Skin epidermis (tissue), 12 donors: Measurements from ENCODE around the gene RAB22A.

Source experiments
- H3K27ac ChIP-seq, 21 experiments: fragments of 200-600 bp; sonication (generic) in 11 of 21; one replicate each; pipeline ENCODE4 v1.5.0; 2020; ENCODE audit warnings: mild to moderate bottlenecking in 3 of 21, inconsistent platforms in 2 of 21, moderate library complexity in 2 of 21
- H3K4me3 ChIP-seq, 7 experiments: fragments of 200-600 bp; sonication (generic) in 2 of 7; one replicate each; pipeline ENCODE4 v1.5.0; 2020; ENCODE audit warnings: inconsistent platforms in 2 of 7, mild to moderate bottlenecking in 2 of 7, moderate library complexity in 1 of 7

Gene RAB22A, protein sequence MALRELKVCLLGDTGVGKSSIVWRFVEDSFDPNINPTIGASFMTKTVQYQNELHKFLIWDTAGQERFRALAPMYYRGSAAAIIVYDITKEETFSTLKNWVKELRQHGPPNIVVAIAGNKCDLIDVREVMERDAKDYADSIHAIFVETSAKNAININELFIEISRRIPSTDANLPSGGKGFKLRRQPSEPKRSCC

DNA sequence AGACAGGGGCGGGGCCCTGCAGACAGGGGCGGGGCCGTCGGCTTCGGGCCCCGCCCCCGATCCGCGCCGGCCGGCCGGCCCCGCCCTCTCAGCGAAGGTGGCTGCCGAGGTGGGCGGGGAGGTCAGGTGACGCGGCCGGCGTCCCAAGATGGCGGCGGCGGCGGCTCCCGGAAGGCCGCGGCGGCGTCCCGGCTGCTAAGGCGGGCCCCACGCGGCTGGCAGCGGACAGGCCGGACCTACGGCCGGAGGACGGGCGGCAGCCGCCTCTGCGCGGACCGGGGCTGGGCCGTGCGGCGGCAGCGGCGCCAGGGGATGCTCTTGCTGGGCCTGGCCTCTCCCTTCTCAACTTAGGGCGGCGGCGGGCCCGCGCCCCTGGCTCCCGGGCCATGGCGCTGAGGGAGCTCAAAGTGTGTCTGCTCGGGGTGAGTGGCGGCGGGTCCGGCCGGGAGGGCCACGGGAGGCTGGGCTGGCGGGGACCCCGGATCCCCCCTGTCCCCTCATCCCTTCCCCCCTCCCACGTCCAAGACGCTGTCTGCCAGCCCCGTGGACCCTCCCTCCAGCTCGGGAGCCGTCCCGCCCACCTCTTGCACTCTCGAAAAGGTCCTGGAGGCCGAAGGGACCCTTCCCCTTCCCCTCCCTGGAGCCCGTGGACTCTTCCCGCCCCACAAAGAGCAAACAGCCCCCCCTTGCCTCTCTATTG lies at the start of gene RAB22A:
RAB22A (plus strand) TSS at position 125 of the 700 bp plus-strand sequence; CDS start at position 387, 262 bp downstream.
- Histone ChIP-seq H3K27ac (peak within 1 kb of the TSS; percentile 90 to 99 (median 96)), H3K4me3 (peak within 1 kb of the TSS; percentile 94 to 100 (median 99))

DNA sequence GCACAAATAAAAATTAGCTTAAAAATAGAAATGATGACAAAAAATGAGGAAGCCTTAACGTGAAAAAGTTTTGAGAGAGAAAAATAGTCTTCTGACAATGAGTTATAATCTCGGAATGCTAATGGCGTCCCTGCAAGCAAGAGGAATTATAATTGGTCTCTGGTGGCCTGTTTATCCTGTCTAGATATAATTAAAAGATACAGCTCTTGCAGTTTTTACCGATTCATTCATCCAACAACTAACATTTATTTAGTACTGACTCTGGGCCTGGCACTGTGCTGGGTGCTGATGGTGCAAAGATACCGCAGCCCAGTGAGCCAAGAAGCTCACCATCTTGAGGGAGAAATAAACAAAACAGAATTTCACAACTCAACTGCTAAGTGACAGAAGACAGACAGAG lies 49.5 kb upstream of the RAB22A start:
- Histone ChIP-seq H3K27ac (peak overlapping the region in 1 of 21 experiments; percentile 0), H3K4me3 (no peak overlapping the region)

DNA sequence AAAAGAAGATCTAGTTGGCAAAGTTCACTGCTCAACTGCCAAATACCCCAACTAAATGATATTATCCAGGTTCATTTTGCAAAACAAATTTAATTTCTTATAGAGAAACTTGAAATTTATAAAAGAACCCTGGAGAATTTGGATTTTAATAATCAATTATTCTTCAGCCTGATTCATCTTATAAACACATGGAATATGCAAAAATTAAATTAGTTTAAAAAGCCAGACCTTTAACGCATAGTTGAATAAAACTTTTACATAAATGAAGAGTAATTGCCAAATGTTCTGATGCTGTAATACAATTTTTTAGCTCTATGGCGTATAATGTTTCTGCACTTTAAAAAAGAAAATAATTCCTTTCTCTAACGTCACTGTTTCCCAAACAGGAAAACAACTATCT lies 47.9 kb upstream of the RAB22A start:
- Histone ChIP-seq H3K4me3 (no peak overlapping the region), H3K27ac (no peak overlapping the region)

DNA sequence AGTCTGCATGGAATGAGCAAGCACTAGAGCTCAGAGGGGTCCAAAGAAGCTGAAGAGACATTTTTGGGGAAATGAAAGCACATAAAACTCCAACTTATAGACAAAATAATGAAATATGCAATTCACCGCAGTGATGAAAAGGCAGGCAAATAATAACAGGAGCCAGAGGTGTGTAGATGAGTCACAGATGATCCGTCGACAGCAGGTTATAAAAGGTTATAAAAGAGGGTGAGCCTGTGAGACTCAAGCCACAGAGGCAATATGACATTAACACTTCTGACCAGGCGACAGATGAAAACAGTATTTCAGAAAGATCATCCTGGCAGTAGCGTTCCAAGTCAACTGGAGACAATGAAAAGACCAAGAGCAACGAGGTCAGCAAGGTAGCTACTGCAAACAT lies 45.2 kb upstream of the RAB22A start:
- Histone ChIP-seq H3K4me3 (no peak overlapping the region), H3K27ac (no peak overlapping the region)

DNA sequence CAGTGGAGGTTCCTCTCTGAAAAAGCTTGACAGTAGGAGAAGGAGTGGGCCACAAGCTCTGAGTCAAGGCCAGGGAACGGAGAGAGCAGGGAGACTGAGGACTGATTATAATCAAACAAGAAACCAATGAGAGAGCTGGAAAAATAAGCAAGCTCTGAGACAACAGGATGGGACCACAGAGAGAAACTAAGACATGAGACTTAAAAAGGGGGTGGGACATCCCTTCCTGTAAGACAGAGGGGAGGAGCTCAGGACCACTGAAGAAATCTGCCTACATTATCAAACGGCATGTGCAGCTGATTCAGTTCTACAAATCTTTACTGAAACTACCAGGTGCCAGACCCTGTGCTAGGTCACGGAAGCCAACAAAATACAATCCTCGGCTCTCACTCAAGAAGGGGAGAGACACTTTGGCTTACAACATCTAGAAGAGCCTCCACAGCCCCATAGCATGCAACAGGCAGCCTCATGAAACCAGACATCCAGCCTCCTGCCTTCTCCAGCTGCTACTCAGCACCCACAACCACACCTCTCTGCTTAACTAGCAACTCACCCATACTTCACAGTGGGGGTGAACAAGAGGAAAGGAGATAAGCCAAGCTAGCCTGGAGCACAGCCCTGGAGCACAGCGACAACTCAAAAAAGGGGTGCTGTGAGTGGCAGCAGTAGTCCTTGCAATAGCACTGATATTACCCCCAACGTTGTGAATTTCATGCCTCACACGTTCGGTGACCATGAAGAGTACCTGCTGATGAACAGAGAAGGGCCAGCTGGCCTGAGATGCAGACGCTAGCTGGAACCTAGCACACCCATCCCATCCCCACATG lies 41.9 kb upstream of the RAB22A start:
- Histone ChIP-seq H3K27ac (no peak overlapping the region), H3K4me3 (no peak overlapping the region)

DNA sequence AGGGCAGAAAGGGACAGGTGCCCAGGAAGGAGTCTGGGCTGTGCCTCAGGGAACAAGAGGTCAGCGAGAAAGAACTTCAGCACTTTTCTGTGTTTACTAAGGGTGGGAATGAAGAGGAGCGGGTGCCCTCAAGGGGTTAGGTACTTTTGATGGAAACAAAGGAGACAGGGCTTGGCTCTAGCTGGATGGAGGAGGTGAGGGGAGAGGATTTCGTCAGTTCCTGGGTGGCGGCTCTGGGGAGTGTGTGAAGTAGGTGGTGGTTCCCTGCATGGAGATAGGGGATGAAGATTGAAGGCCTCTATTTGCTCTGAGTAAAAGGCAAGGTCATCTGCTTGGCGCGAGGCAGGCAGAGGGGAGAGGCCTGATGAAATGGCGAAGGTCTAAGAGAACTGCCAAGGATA lies 41.1 kb upstream of the RAB22A start:
- H3K4me3 ChIP-seq: no peak overlapping the region
- no peak overlapping the region for H3K27ac ChIP-seq

DNA sequence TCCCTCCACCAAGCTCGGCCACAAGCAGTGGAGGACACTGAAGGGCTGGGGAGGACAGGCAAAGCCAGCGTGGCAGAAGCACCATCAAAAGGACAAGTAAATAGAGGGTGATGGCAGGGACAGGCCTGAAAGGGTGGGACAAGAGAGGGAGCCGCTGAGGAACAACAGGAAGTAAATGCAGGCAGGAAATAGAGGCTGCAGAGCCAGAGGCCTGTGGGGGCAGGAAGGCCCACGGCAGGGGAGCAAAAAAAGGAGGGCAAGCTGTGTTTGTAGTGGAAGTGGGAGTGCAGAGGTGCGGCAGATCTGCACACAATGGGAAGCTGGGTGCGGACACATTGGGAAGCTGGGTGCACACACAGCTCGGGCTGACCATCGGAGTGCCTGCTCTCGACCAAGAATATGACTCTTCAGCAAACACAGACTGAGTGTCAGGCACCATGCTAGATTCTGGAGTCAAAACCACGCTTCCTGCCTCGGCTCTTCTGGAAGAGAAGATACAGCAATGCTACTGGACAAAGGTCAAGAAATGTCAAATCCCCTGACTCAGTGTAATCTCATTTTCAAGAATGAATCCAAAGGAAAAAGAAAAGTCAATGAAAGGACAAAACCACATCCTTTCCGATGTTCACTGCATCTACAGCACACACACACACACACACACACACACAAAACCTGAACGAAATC lies 40.4 kb upstream of the RAB22A start:
- H3K4me3 ChIP-seq: no peak overlapping the region
- H3K27ac ChIP-seq: no peak overlapping the region

DNA sequence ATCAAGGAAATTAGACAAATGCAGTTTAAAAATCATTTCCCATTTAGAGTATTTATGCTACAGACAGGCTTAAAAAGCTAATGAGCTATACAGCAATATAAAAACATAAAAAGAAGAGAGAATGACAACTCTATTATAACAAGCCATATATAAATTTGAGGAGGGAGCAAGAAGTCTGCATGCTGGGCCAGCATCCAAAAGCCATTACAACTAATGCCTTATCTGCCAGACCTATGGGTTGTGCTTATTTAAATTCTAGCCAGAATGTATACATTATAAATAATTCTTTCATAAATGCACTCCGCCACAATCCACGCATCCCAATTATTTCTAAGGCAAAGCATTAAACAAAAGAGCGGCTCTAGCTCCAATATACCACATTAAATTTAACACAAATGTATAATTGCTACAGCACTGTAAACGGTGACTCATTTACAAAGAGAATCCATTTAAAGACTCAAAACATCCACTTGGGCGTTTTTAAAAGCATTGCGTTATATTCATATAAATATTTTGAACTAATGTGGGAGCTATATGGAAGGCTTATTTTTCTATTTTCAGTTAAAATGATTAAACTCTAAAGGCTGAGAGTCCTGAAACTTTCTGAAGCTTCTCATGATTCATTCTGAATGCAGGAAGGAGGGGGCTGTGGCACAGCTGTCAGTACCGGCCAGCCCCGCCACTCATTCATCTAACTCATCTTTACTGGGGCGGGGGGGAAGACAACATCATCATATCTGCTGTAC lies 37.7 kb upstream of the RAB22A start:
- Histone ChIP-seq H3K4me3 (no peak overlapping the region), H3K27ac (no peak overlapping the region)

DNA sequence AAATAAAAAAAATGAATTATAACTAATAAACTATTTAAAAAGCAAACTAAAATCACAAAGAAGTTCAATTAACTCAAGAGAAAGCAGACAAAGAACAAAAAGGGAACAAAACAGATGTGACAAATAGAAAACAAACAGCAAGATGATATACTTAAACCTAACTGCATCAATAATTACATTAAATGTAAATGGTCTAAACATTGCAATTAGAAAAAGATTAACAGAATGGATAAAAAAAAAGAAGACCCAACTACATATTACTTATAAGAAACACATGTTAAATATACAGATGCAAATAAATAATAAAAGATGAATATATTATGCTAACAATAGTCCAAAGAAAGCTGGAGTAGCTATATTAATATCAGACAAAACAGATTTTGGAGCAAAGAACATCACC lies 35.1 kb upstream of the RAB22A start:
- Histone ChIP-seq H3K4me3 (no peak overlapping the region), H3K27ac (no peak overlapping the region)

DNA sequence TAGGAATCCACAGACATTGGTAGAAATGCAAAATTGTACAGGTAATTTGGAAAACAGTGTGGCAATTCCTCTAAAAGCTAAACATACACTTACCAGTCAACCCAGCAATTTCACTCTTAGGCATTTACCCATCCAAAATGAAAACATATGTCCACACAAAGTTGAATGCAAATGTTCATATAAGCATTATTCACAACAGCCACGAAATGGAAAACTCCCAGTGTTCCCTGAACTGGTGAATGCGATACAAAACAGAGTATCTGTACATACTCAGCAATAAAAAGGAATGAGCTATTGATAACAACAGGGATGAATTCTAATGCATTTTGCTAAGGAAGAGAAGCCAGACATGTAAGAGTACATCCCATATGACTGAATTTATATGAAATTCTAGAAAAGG lies 32.4 kb upstream of the RAB22A start:
- H3K4me3 ChIP-seq: no peak overlapping the region

DNA sequence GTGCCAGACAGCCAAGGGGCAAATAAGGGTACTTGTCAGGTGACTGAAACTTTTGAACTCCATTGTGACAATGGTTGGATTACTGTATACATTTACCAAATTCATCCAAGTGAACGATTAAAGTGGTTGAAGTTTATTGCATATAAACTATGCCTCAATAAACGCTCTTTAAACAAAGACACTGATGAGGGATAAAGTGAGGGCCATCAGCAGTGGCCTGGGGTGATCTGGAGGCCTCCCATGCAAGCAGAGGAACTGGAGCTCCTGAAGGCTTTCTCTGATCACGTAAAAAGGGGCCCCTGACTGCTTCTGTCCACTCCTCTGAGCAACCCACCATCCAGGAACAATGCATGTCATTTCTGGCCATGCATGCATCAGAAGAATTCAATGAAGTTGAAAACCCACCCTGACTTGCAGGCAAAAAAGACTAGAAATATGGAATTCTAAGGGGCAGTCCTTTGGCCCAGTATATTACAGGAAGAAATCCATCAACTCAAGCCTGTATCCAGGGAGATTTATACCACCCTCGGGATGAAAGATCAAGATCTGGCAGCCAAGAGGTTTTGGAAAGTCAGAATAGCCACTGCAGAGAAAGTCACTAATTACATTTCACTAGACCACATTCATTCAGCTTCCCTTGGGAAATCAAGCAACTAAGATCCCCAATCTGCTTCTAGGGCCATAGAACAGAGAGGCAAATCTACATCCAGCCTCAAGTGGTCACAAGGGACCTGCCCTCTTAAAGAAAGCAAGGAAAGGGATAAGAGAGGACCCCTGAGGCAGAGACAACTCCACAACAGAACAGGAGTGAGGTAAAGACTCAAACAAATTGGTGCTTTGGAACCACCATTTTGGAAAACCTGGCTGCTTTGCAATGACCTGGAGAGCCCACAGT lies 31.7 kb upstream of the RAB22A start:
- Histone ChIP-seq H3K4me3 (no peak overlapping the region), H3K27ac (no peak overlapping the region)

More for the DNA sequence above, 32.4 kb upstream of the RAB22A start:
- no peak overlapping the region for H3K27ac ChIP-seq

DNA sequence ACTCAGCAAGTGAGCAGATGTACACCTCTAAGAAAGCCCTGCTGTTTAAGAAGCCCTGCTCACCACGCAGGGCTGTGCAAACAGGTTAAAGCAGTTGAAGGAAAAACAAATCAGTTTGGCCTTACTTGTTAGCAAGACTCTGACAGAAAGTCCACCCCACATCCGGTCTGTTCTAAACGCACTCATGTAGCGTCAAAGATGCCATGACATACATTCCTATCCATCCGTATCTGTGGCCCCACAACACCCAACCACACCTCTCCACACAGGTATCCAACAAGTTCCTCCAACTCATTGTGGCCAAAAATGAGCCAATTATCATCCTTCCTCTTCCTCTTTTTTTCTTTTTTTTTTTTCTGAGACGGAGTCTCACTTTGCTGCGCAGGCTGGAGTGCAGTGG lies 22.8 kb upstream of the RAB22A start:
- H3K27ac ChIP-seq: no peak overlapping the region
- no peak overlapping the region for H3K4me3 ChIP-seq

DNA sequence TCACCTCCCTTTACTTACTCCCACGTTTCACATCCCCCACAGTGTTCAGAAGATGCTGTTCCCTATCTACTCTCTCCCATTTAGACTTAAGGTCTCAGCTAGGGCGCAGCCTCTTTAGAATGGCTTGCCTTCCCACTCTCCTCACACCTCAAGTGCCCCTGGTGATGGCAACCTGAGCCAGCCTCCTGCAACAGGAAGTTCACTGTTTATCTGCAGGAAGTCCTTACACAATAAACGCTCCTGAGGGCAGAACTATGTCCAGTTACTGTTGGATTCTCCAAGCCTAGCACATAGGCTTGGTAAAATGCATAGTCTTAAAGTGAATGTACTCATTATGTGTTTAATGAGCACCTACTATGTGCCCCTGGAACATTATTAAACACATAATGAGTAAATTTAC lies 21.9 kb upstream of the RAB22A start:
- no peak overlapping the region for H3K4me3 ChIP-seq
- peak overlapping the region in 1 of 21 experiments; percentile 34 for H3K27ac ChIP-seq

DNA sequence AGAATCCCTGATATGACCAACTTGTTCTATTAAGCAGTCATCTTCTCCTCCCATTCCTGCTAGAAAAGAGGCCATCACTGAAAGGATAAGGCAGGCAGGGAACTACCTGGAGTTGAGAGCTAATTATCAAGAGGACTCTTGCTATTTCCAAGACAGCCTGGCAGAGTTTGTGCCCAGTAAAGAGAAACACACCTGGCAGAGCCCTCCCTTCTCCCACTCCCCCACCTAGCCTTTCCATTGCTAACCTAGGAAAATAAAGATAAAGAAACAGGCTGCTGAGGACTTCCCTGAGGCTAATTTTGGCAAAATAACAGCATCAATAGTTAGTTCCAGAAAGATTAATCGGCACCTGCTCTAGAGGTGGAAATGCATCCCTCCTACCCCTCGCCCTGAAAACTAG lies 20.4 kb upstream of the RAB22A start:
- no peak overlapping the region for H3K27ac ChIP-seq
- H3K4me3 ChIP-seq: no peak overlapping the region

DNA sequence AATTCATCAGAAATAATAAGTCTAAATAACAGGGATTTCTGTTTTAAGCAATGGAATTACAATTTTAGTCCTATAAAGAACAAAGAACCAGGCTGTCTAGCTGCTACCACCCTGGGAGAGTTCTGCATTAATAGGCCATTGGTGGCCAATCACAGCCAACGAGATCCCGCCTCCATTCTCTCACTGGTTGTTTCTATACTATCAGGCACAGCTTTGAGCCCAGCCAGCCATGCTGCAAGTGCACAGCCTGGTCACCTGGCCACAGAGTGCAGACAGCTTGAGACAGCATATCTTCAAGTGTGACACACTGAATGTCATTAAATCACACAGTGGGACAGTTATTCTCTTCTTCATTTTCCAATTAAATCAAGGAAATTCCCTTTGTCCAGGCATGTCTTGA lies 16.1 kb upstream of the RAB22A start:
- no peak overlapping the region for H3K27ac ChIP-seq
- no peak overlapping the region for H3K4me3 ChIP-seq

DNA sequence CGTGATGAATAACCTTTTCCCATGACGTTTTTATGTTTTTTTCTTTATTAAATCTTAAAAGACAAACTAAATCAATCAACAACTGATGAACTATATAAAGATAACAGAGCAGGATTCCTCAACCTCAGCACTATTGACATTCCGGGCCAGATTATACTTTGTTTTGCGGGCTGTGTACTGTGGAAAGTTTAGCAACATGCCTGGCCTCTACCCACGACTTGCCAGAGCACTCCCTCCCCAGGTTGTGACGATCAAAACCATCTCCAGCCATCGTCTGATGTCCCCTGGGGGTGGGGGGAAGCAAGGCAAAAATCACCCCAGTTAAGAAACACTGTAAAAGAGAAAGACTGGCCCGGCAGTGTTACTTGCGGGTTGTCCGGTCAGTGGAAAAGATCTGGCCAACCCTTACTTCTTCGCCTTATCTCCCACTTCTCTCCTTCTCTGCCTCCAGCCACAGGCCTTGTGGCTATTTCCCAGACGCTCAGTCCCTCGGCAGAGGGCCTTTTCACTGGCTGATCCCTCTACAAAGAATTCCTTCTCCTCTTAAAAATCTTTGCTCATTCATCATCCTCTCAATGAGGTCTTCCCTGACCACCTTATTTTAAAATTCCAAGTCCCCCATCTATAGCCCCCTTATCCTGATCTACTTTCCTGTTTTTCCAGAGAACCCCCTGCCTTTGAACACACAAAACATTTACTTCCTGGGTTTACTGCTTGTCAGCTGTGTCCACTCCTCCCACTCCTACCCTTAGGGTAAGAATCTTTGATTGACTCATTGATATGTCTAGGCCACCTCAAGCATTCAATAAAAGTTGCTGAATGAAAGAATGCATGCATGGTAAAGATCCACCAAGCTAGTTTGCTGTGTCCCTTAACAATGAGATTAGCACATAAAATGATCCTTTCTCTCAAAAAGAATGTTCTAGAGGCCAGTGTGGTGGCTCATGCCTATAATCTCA lies 14.7 kb upstream of the RAB22A start:
- Histone ChIP-seq H3K27ac (no peak overlapping the region), H3K4me3 (no peak overlapping the region)

DNA sequence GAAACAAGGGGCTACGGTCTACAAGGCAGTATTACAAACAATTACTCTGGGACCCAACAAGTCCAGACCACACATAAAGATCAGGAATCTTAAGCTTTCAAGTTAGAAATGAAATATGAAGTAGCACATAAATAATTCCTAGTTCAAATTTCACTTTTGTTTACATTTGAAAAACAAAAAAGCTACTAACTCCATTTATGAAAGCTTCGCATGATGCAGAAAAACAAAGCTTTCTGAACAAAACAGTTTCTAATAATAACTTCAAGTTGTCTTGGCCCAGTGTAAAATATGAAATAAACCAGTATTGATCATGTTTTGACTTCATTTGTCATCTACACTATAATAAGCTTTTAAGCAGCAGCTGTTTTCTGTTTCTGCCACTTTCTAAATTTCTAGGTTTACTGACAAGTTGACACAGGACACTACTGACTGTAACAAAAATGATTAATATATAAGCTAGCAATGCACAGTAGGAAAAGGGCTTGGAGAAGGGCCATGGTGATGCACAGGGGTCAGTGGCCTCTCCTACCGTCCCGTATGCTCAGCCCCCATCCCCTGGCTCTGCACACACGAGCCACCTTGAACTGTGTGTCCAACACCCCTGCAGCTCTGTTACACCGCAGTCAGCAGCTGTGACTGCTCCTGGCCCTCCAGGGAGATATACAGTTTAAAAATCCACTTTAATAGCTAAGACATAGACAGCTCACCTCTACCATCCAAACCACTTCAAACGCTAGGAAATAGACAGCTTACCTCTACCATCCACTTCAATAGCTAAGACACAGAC lies 13.3 kb upstream of the RAB22A start:
- Histone ChIP-seq H3K4me3 (no peak overlapping the region), H3K27ac (no peak overlapping the region)
